Esophagus squamous epithelium (tissue), 5 donors: Measurements from ENCODE around the gene SNX32. TPM values are rescaled to one million over a fixed set of nuclear protein-coding genes. Genes with fewer than 3 reads are reported as not detected.
A peak's percentile ranks its signal among the peaks of the same experiment; 100 is the strongest.

ENCODE experiments used
- DNase-seq: peaks from one replicate; lab custom pipeline; 2025; lab: John Stamatoyannopoulos, UW
- H3K27ac ChIP-seq, 4 donors: fragments of 200-600 bp; sonication (generic); one replicate each; pipeline ENCODE4 v1.5.1; 2016 to 2019; ENCODE audit warnings: mild to moderate bottlenecking in 1 of 4
- H3K27me3 ChIP-seq, 4 donors: fragments of 200-600 bp; sonication (generic); 1 replicate in 3 of 4; 2 replicates in 1 of 4; pipeline versions ENCODE4 v1.5.1 to v1.6.0; 2017 to 2021; ENCODE audit warnings: antibody characterized with exemption in 1 of 4
- H3K36me3 ChIP-seq, 3 donors: fragments of 200-600 bp; sonication (generic); one replicate each; pipeline ENCODE4 v1.5.1; 2016 to 2019
- H3K4me1 ChIP-seq, 3 donors: fragments of 200-600 bp; sonication (generic); one replicate each; pipeline ENCODE4 v1.5.1; 2017 to 2019
- H3K4me3 ChIP-seq, 4 donors: fragments of 200-600 bp; sonication (generic); 1 replicate in 3 of 4; 2 replicates in 1 of 4; pipeline ENCODE4 v1.5.1; 2016 to 2019; ENCODE audit warnings: mild to moderate bottlenecking in 2 of 4, moderate library complexity in 1 of 4
- H3K9me3 ChIP-seq, 3 donors: fragments of 200-600 bp; sonication (generic); one replicate each; pipeline ENCODE4 v1.5.1; 2016 to 2019
- CTCF ChIP-seq, 6 experiments: fragments of 450-650 bp in 4 of 6; fragments of 200-600 bp in 2 of 6; sonication (generic) in 2 of 6; IDR thresholded peaks; one replicate each; pipeline ENCODE4 v1.5.1; 2016 to 2019; ENCODE audit warnings: antibody characterized with exemption in 6 of 6, mild to moderate bottlenecking in 4 of 6, moderate library complexity in 4 of 6
- POLR2A ChIP-seq, 4 donors: fragments of 450-650 bp; IDR thresholded peaks; one replicate each; pipeline ENCODE4 v1.6.1; 2017; ENCODE audit warnings: antibody characterized with exemption in 4 of 4, mild to moderate bottlenecking in 4 of 4, moderate library complexity in 3 of 4
- WGBS, 2 donors: methylation state at CpG; one replicate each; pipeline ENCODE4 v1.1.5; 2018; 5-methylcytosine and 5-hydroxymethylcytosine counted together
- intact Hi-C: fragments of 100-400 bp; cut with DNase I; formaldehyde crosslinking; loops from one replicate; pipeline ENCODE4 v1.15.0; 2022
- total RNA-seq, 4 donors: library from RNA; depleted of rRNA; stranded (reverse); fragments of >200 nt; gene quantifications; one replicate each; pipeline ENCODE4 v1.1.0, GENCODE V29; 2016
- donor health status: DM: yes; HTN: yes; CAD: no.

The SNX32 gene
- total RNA-seq, 4 donors from 2014 or later, result 0.38 TPM; not detected in 3

GRCh38 chr11:65903068-65903481, 69.3 kb downstream of the SNX32 start:
- DNase-seq, result no peak
- H3K9me3 ChIP-seq, result no peaks in the 10 kb centered on the region
- WGBS, 2 donors, result 29 to 83% methylated on average over 1 to 2 of the region's 5 CpGs

More at GRCh38 chr11:65903068-65903481, 69.3 kb downstream of the SNX32 start:
- no peak overlapping the region for H3K4me3 ChIP-seq
- TF ChIP-seq CTCF (IDR thresholded peaks at IDR 0.05) (no peak), POLR2A (IDR thresholded peaks at IDR 0.05) (no peak)
- intact Hi-C loops, result no loop called here
- H3K27me3 ChIP-seq, result peaks cover 0 to 11% (median 0%) of the 10 kb centered on the region in 4 donors
- peak overlapping the region in 2 of 4 donors; percentile 20 to 40 for H3K27ac ChIP-seq
- H3K36me3 ChIP-seq, result no peaks in the 10 kb centered on the region
- H3K4me1 ChIP-seq, result peaks cover 5 to 36% (median 7%) of the 10 kb centered on the region in 3 donors

Other genes with a start within 250 kb of the SNX32 start
- gene KCNK7, start 238.2 kb upstream of the SNX32 start, total RNA-seq, result 10 to 100 TPM in 3 of 4 donors, 1 to 10 TPM in 1; 5.5 to 22.5 (median 15.2) TPM
- gene MAP3K11, start 219.7 kb upstream of the SNX32 start, total RNA-seq, result 10 to 100 TPM; 27.5 to 33.0 (median 30.4) TPM
- 10 to 100 TPM; 24.0 to 40.0 (median 30.9) TPM for gene PCNX3, start 218.2 kb upstream of the SNX32 start, total RNA-seq
- 10 to 100 TPM in 3 of 4 donors, 1 to 10 TPM in 1; 7.8 to 29.2 (median 27.5) TPM for gene SIPA1, start 195.9 kb upstream of the SNX32 start, total RNA-seq
- 10 to 100 TPM; 29.4 to 49.4 (median 47.5) TPM for gene RELA, start 171.0 kb upstream of the SNX32 start, total RNA-seq
- gene KAT5, start 121.7 kb upstream of the SNX32 start, total RNA-seq, result 10 to 100 TPM; 38.2 to 64.7 (median 51.1) TPM
- 10 to 100 TPM; 39.9 to 59.5 (median 50.8) TPM for gene RNASEH2C, start 113.2 kb upstream of the SNX32 start, total RNA-seq
- gene AP5B1, start 53.0 kb upstream of the SNX32 start, total RNA-seq, result 10 to 100 TPM; 16.4 to 38.5 (median 23.3) TPM
- gene OVOL1, start 46.9 kb upstream of the SNX32 start, total RNA-seq, result 10 to 100 TPM; 26.5 to 90.9 (median 55.3) TPM
- gene CFL1, start 24.2 kb downstream of the SNX32 start, total RNA-seq, result 100 to 1,000 TPM; 453 to 833 (median 750) TPM
- 10 to 100 TPM; 17.6 to 36.2 (median 31.1) TPM for gene MUS81, start 26.5 kb downstream of the SNX32 start, total RNA-seq
- gene EFEMP2, start 38.8 kb downstream of the SNX32 start, total RNA-seq, result 10 to 100 TPM in 2 of 4 donors, 1 to 10 TPM in 2; 3.6 to 29.0 (median 10.2) TPM
- gene CTSW, start 45.9 kb downstream of the SNX32 start, total RNA-seq, result 1 to 10 TPM in 3 of 4 donors, under 1 TPM in 1; 0.21 to 3.6 (median 1.8) TPM
- gene FIBP, start 54.5 kb downstream of the SNX32 start, total RNA-seq, result 10 to 100 TPM; 35.7 to 60.1 (median 38.4) TPM
- 10 to 100 TPM; 16.0 to 34.3 (median 28.0) TPM for gene CCDC85B, start 56.7 kb downstream of the SNX32 start, total RNA-seq
- gene FOSL1, start 66.4 kb downstream of the SNX32 start, total RNA-seq, result 10 to 100 TPM; 11.9 to 72.7 (median 35.6) TPM
- 10 to 100 TPM in 2 of 4 donors, 1 to 10 TPM in 2; 5.8 to 15.6 (median 10.6) TPM for gene C11orf68, start 85.1 kb downstream of the SNX32 start, total RNA-seq
- gene DRAP1, start 85.5 kb downstream of the SNX32 start, total RNA-seq, result 100 to 1,000 TPM in 1 of 4 donors, 10 to 100 TPM in 3; 69.6 to 138 (median 76.8) TPM
- not detected for gene TSGA10IP, start 111.5 kb downstream of the SNX32 start, total RNA-seq
- gene SART1, start 127.8 kb downstream of the SNX32 start, total RNA-seq, result 10 to 100 TPM; 27.6 to 35.0 (median 33.1) TPM
- gene EIF1AD, start 168.2 kb downstream of the SNX32 start, total RNA-seq, result 10 to 100 TPM; 24.7 to 43.2 (median 30.0) TPM
- 10 to 100 TPM; 29.1 to 52.3 (median 41.9) TPM for gene BANF1, start 168.5 kb downstream of the SNX32 start, total RNA-seq
- gene CST6, start 178.0 kb downstream of the SNX32 start, total RNA-seq, result 10 to 100 TPM; 14.6 to 58.5 (median 15.1) TPM
- gene CATSPER1, start 192.5 kb downstream of the SNX32 start, total RNA-seq, result not detected
- gene GAL3ST3, start 215.2 kb downstream of the SNX32 start, total RNA-seq, result not detected
- 100 to 1,000 TPM in 1 of 4 donors, 10 to 100 TPM in 3; 87.8 to 112 (median 93.5) TPM for gene SF3B2, start 218.4 kb downstream of the SNX32 start, total RNA-seq
- 10 to 100 TPM; 17.9 to 37.6 (median 25.4) TPM for gene PACS1, start 236.3 kb downstream of the SNX32 start, total RNA-seq